HTERT RPE-1 (cell line): ENCODE data around the gene WDR48.

Experiments
- in situ Hi-C: fragments of 300-500 bp; cut with MboI; formaldehyde crosslinking; loops from 4 replicates; pipeline ENCODE4 v1.14.3; 2020; ENCODE audit warnings: low sequenced_read_pairs

The WDR48 gene

DNA sequence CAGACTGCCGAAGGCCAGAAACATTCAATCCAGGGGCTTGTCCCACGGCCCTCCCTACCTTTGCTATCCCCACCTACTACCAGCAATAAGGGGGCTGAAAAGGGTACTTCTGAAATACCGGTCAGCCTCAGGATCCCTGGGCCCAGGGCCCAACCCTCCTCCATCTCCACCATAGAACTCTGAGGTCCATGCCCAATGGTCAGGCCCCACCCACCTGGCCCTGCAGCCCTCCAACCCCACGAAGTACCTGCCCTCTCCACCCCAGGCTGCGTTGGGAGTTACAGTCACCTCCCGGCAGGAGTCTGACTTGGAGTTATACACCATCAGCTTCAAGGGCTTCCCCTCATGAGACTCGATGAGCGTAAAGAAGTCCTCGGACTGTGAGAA, 48.7 kb downstream of the WDR48 start:
- in situ Hi-C loops: no loop called here

- in situ Hi-C loops: no loop called here
Observed at GRCh38 chr3:39101022-39101689, 49.3 kb downstream of the WDR48 start.

GRCh38 chr3:39102504-39103323, 50.9 kb downstream of the WDR48 start:
- in situ Hi-C loops: no loop called here

GRCh38 chr3:39103324-39103693, 51.5 kb downstream of the WDR48 start:
- in situ Hi-C loops: no loop called here

DNA sequence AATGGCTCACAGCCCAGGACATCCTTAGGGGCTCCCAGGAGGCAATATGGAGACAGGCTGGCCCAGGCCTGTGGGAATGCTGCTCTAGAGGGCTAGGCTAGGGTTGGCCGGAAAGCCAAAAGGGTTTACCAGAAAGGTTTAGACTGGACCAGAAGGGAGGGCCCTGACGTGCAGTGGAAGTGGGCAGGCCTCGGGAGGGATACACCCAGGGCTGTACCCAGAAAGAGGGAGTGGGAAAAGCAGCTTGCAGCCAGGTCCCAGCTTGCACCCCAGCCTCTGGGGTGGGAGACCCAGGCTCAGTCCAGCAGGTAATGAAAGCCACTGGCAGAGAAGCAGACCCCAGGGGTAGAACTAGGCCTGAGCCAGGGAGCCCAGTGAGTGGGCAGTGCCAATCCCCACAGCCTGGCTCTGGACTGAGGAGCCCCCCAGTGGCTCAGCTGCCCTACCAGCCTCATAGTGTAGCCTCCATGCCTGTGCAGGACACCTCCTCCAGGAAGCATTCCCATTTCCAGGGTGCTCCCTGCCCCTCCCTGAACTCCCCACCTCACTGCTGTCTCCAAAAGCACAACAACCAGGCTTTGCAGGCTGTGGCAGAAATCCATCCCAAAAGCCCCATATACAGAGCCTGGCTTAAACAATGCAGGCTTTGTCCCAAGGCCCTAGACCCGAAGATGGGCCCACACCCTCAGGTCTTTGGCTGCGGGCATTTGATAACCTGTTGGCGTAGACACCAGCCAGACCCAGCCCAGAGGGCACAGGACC, 52.2 kb downstream of the WDR48 start:
- in situ Hi-C loops: no loop called here

- in situ Hi-C loops: no loop called here
Observed at GRCh38 chr3:39104961-39105686, 53.3 kb downstream of the WDR48 start.

GRCh38 chr3:39105687-39106063, 53.9 kb downstream of the WDR48 start:
- in situ Hi-C loops: no loop called here

DNA sequence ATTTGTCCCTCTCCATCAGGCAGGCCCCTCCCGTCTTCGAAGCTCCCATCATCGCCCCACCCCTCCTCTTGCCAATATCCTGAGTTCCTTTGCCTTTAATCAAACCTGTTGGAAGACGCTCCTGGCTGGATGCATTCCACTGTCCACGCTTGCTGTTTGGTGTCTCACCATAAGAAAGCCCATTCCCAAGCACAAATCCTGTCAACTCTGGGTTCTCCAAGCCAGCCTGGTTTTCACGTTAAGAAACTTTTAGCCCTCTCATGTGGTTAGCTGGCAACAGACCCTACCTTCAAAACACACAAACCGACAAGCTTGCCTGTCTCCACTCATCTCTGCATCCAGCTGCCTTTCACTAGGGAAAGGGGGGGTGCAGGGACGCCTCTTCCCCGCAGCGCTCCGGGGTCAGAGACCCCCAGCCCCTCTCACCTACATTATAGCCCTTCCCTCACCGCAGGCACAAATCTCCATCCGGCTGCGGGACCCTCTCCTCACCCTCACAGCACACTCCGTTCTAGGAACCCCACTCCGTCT, 54.5 kb downstream of the WDR48 start:
- in situ Hi-C loops: no loop called here

- in situ Hi-C loops: no loop called here
Observed at GRCh38 chr3:39106851-39107387, 55.1 kb downstream of the WDR48 start.

- in situ Hi-C loops: no loop called here
Observed at GRCh38 chr3:39107388-39108199, 55.8 kb downstream of the WDR48 start, which contains the start of the genes GORASP1 and TTC21A. TSS of gene GORASP1 (minus strand) at chr3:39107627. CDS start at chr3:39107541, 86 bp downstream. TSS of gene TTC21A (plus strand) at chr3:39107680. CDS start at chr3:39107838, 158 bp downstream.

DNA sequence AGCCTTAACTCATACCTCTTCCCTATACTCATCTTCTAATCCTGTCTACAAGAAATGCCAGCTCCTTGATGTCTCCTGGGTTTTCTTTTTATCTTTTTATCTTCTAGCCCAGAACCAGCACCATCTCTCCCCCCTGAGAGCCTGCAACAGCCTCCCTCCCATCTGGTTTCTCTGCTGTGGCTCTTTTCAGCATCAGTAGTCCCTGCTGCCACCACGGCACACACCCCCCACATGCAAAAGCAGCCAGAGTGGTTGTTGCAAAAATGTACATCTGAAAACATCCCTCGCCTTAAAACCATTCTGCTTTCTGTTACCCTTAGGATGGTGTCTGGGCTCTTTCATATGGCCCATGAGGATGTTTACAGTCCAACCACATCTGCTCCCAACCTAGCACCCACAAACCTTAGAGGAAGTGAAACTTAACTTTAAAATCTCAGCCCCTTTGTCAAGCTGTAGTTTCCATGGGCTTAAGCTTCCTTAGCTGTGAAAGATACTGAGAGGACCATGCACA, 56.4 kb downstream of the WDR48 start:
- in situ Hi-C loops: no loop called here

GRCh38 chr3:39109086-39109485, 57.3 kb downstream of the WDR48 start:
- in situ Hi-C loops: no loop called here

DNA sequence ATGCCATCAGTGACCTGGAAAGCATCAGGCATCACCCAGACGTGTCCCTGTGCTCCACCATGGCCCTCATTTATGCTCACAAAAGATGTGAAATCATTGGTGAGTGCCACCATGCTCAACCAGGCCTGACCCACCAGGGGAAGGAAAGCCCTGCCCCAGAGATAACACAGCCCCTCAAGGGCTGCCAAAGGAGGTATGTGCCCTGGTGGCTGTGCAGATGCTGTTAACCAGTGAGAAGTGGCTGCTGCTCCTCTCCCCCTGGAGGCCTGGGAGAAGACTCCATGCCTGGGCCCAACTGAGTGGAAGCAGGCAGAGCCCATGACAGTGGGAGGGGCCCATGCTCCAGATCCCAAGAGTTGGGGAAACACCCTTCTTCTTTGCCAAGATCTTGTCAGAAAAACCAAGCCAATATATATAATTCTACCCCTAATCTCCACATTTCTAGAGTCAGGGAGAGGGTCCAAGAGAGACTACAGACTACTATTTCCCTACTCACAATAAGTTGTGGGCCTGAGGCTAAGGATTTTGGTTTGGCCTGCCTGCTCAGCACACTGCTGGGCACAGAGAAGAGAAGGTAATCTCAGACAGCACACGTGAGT, 58.3 kb downstream of the WDR48 start:
- in situ Hi-C loops: no loop called here

- in situ Hi-C loops: no loop called here
Observed at GRCh38 chr3:39112113-39112512, 60.3 kb downstream of the WDR48 start.

DNA sequence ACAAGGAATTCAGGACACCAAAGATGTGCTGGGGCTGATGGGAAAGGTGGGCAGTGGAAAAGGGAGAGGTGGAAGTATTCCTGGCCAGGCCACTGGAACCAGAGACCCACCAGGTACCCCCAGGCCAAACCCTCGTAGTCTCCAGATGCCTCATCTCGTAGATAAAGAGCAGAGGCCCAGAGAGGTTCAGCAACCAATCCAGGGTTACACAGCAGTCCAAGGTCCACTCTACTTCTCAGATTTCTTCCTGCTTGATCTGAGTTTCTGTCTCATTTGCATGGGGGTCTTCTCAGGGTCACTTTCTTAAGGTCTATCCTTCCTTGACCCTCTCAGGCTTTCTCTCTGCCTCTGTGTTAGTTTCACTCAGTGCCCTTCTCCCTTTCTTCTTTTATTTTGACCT, 60.7 kb downstream of the WDR48 start:
- in situ Hi-C loops: no loop called here

- in situ Hi-C loops: no loop called here
Observed at GRCh38 chr3:39113291-39113690, 61.5 kb downstream of the WDR48 start.

- in situ Hi-C loops: no loop called here
Observed at GRCh38 chr3:39114456-39114855, 62.6 kb downstream of the WDR48 start.

DNA sequence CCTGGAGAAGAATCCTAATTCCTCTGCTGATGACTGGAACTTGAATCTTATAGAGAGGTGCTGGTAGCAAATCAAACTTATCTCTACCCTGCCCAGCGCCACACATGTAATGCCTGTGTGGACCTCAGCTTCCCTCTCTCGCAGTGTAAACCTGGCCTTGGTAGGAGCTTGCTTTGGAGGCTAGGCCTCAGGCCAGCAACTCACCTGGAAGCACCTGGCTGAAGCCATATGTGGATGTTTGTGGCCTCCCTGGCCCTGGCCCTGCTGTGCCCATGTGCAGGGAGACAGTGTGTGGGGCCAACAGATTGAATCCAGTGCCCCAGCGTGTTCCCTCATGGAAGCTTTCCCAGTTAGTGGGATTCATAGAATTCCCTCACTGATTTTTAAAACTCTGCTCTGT, 64.1 kb downstream of the WDR48 start:
- in situ Hi-C loops: no loop called here

DNA sequence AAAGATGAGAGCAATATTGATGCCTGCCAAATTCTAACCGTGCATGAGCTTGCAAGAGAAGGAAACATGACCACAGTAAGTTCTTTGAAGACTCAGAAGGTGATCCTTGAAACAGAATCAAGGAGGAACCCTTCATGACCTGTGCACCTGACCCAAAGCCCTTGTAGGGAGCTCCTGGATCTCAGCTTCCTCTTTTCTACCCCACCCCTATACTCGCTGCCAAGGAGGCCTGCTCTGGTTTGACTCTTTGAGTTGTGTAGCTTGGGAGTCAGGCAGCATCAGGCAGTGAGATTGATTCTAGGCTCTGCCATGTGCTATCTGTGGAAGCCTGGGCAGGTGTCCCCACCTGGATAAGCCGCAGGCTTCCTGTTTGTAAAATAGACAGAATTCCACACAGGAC, 66.3 kb downstream of the WDR48 start:
- in situ Hi-C loops: no loop called here
